ENCODE data around the gene OR52D1. TPM values are rescaled to one million over a fixed set of nuclear protein-coding genes. Genes with fewer than 3 reads are reported as not detected.

The OR52D1 gene
- total and polyA plus RNA-seq, 9 of the 15 experiments (the other 6 are each of a cell fraction or from before 2014, with no cell fraction given): 0.14 to 1.3 (median 0.97) TPM; not detected in 6

DNA sequence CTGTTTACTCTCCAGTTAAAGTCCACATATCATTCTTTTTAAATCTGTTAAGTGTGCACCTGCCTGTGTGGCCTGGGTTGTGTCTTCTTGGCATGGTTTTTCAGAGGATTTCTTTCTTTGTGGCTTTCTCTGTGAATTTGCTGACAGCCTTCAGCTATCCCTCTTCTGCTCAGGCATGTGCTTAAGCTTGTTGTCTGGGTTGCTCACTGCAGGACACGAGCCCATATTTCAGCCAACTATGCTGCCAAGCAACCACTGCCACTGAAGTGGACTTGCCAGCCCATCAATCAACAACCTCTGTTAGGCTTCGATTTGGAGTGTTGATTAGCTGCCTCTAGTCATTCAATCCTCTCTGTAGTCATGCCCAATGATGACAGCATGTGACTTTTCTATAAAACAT is 21.0 kb upstream of the OR52D1 start:
- ChIA-PET POLR2A (interaction anchor here (0.7 to 1.0 kb wide), 3 partner anchors 19 to 225 kb away, joined by 3 read pairs; no protein-coding TSS in a partner anchor), CTCF (ENCODE audit: low intra/inter-chr PET ratio) (no interaction called here)
- Histone ChIP-seq H3K27ac (ENCODE audit: extremely low read depth, low read depth, low read length) (no peak overlapping the region), H3K4me3 (no peak overlapping the region), H4K20me1 (replicated peaks; ENCODE audit: control insufficient read depth, insufficient read depth, low read length) (peaks cover 8% of the 10 kb centered on the region; the same call in 1 of the 2 replicates), H2AFZ (ENCODE audit: low read depth, low read length) (no peak overlapping the region), H3K9me3 (replicated peaks; ENCODE audit: control insufficient read depth, insufficient read depth, low read depth, low read length) (no peaks in the 10 kb centered on the region), H3K4me1 (replicated peaks in 1 of 2; ENCODE audit: control insufficient read depth in 2 of 2, insufficient read depth in 2 of 2, low read length in 2 of 2) (no peaks in the 10 kb centered on the region), H3K4me2 (ENCODE audit: insufficient read depth, low read length) (no peak overlapping the region), H3K79me2 (ENCODE audit: control insufficient read depth, insufficient read depth, low read length) (peaks cover 82% of the 10 kb centered on the region), H3K36me3 (ENCODE audit: control insufficient read depth, insufficient read depth, low read length) (peaks cover 77% of the 10 kb centered on the region), H3K9ac (ENCODE audit: insufficient read depth in 1 of 2, low read depth in 2 of 2, low read length in 2 of 2) (no peak overlapping the region), H3K9me1 (ENCODE audit: control insufficient read depth, insufficient read depth, low read length) (no peaks in the 10 kb centered on the region), H3K27me3 (ENCODE audit: control insufficient read depth in 2 of 2, insufficient read depth in 2 of 2, low read length in 2 of 2) (no peaks in the 10 kb centered on the region)
- ATAC-seq (no peak), DNase-seq (ENCODE audit: extremely low read depth in 1 of 4, low spot score in 3 of 4) (no peak), FAIRE-seq (no peak)
- 72% methylated on average over 2 of the region's 2 CpGs for WGBS (ENCODE audit: insufficient coverage, low coverage, missing lambda C conversion rate)
- no TSS peak for BruUV-seq (replicated peaks)
- intact Hi-C loops (cut with micrococcal nuclease) (no loop called here), in situ Hi-C loops (cut with MboI) (no loop called here)
- TF ChIP-seq TARDBP (IDR thresholded peaks at IDR 0.05) (no peak), TAF15 (IDR thresholded peaks at IDR 0.05; ENCODE audit: low read depth, low read length) (no peak), TEAD4 (IDR thresholded peaks at IDR 0.05; ENCODE audit: low read length) (no peak), TEAD4 (CRISPR knock-in tag; IDR thresholded peaks at IDR 0.05; ENCODE audit: borderline replicate concordance) (no peak), RB1 (IDR thresholded peaks at IDR 0.05; ENCODE audit: low read depth) (no peak), POLR2G (IDR thresholded peaks at IDR 0.05; ENCODE audit: low read depth, low read length) (no peak), ZNF436 (CRISPR knock-in tag; IDR thresholded peaks at IDR 0.05) (no peak), CBFA2T3 (IDR thresholded peaks at IDR 0.05) (no peak), ZNF707 (CRISPR knock-in tag; conservative IDR thresholded peaks at IDR 0.05) (no peak), CCNT2 (IDR thresholded peaks at IDR 0.05; ENCODE audit: borderline replicate concordance, extremely low read depth, insufficient read length, low read depth, low read length) (no peak)
- TF ChIP-seq, protein P1, sequence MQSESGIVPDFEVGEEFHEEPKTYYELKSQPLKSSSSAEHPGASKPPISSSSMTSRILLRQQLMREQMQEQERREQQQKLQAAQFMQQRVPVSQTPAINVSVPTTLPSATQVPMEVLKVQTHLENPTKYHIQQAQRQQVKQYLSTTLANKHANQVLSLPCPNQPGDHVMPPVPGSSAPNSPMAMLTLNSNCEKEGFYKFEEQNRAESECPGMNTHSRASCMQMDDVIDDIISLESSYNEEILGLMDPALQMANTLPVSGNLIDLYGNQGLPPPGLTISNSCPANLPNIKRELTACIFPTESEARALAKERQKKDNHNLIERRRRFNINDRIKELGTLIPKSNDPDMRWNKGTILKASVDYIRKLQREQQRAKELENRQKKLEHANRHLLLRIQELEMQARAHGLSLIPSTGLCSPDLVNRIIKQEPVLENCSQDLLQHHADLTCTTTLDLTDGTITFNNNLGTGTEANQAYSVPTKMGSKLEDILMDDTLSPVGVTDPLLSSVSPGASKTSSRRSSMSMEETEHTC (IDR thresholded peaks at IDR 0.05): no peak
- TF ChIP-seq, protein P2, sequence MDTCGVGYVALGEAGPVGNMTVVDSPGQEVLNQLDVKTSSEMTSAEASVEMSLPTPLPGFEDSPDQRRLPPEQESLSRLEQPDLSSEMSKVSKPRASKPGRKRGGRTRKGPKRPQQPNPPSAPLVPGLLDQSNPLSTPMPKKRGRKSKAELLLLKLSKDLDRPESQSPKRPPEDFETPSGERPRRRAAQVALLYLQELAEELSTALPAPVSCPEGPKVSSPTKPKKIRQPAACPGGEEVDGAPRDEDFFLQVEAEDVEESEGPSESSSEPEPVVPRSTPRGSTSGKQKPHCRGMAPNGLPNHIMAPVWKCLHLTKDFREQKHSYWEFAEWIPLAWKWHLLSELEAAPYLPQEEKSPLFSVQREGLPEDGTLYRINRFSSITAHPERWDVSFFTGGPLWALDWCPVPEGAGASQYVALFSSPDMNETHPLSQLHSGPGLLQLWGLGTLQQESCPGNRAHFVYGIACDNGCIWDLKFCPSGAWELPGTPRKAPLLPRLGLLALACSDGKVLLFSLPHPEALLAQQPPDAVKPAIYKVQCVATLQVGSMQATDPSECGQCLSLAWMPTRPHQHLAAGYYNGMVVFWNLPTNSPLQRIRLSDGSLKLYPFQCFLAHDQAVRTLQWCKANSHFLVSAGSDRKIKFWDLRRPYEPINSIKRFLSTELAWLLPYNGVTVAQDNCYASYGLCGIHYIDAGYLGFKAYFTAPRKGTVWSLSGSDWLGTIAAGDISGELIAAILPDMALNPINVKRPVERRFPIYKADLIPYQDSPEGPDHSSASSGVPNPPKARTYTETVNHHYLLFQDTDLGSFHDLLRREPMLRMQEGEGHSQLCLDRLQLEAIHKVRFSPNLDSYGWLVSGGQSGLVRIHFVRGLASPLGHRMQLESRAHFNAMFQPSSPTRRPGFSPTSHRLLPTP (IDR thresholded peaks at IDR 0.05; ENCODE audit: borderline replicate concordance, extremely low read depth, insufficient read length): no peak
- TF ChIP-seq, protein P3, sequence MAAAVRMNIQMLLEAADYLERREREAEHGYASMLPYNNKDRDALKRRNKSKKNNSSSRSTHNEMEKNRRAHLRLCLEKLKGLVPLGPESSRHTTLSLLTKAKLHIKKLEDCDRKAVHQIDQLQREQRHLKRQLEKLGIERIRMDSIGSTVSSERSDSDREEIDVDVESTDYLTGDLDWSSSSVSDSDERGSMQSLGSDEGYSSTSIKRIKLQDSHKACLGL (CRISPR knock-in tag; IDR thresholded peaks at IDR 0.05; ENCODE audit: borderline replicate concordance, poor library complexity, severe bottlenecking): no peak

Measured in K562 (cell line).